Calu3 (cell line): ENCODE measurements around the gene EXD3. TPM values are rescaled to one million over a fixed set of nuclear protein-coding genes. Genes with fewer than 3 reads are reported as not detected.
A peak's percentile ranks its signal among the peaks of the same experiment; 100 is the strongest.
"Not testable (repeated sequence)": the region's sequence is repeated elsewhere in the genome, so short reads cannot be mapped to it uniquely, and the experiment has no call there.

Experiments
- BruUV-seq: library from RNA; stranded (reverse); fragments of 400-500 nt; replicated peaks from 2 replicates; lab custom pipeline; 2021; lab: Mats Ljungman, UMichigan
- CTCF ChIA-PET: fragments of 300-600 bp; sonication (Branson Sonifier 250); formaldehyde crosslinking; loops from one replicate; lab custom pipeline; 2022; ENCODE audit warnings: antibody characterized with exemption; lab: Charles Lee
- DNase-seq: peaks from one replicate; pipeline ENCODE4 v3.0.0; 2022
- H3K27ac Mint-ChIP-seq: one replicate; pipeline ENCODE4 v1.8.0; 2022; ENCODE audit warnings: mixed read lengths; ENCODE audit not compliant: unreplicated experiment
- H3K27me3 Mint-ChIP-seq: one replicate; pipeline ENCODE4 v1.8.0; 2022; ENCODE audit warnings: mixed read lengths; ENCODE audit not compliant: unreplicated experiment
- H3K36me3 Mint-ChIP-seq: one replicate; pipeline ENCODE4 v1.8.0; 2022; ENCODE audit warnings: mild to moderate bottlenecking, moderate library complexity, mixed read lengths; ENCODE audit not compliant: insufficient read depth, unreplicated experiment
- H3K4me1 Mint-ChIP-seq: one replicate; pipeline ENCODE4 v1.8.0; 2022; ENCODE audit warnings: mild to moderate bottlenecking, low read depth, mixed read lengths; ENCODE audit not compliant: unreplicated experiment
- H3K4me3 Mint-ChIP-seq: one replicate; pipeline ENCODE4 v1.8.0; 2022; ENCODE audit warnings: mild to moderate bottlenecking, low read depth, moderate library complexity, mixed read lengths; ENCODE audit not compliant: unreplicated experiment
- H3K9me3 Mint-ChIP-seq: one replicate; pipeline ENCODE4 v1.8.0; 2022; ENCODE audit warnings: low read depth, mixed read lengths; ENCODE audit not compliant: unreplicated experiment
- intact Hi-C: fragments of 100-400 bp; cut with micrococcal nuclease; formaldehyde crosslinking; loops from one replicate; pipeline ENCODE4 v1.10.0; 2022; ENCODE audit not compliant: unreplicated experiment
- total RNA-seq: library from RNA; stranded (reverse); gene quantifications from 2 replicates; pipeline ENCODE4 v1.2.3, GENCODE V29; 2022
- TF ChIP-seq, protein P1 (sequence below): fragments of 200-600 bp; IDR thresholded peaks from one replicate; pipeline ENCODE4 v1.8.0; 2022; ENCODE audit warnings: antibody characterized with exemption; ENCODE audit not compliant: unreplicated experiment

The EXD3 gene
- total RNA-seq, 1 experiment from 2014 or later = 13.2 TPM

DNA sequence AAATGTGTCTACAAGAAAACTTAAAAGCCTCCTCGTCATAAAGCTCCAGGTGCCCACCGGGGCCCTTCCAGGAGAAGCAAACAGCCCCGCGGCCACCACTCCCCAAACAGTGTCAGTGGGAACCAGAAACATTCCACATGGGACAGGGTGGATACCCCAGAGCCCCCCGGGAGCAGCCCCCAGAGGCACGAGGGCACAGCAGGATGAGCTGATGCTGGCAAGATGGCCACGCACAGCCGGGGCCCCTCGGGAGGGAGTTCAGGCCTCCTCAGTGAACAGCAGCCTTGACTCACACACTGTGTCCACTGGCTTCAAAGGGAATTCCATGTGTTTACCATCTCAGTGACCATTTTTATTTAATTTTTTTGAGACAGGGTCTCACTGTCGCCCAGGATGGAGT is 10.5 kb downstream of the EXD3 start:
- TF ChIP-seq, protein P1, sequence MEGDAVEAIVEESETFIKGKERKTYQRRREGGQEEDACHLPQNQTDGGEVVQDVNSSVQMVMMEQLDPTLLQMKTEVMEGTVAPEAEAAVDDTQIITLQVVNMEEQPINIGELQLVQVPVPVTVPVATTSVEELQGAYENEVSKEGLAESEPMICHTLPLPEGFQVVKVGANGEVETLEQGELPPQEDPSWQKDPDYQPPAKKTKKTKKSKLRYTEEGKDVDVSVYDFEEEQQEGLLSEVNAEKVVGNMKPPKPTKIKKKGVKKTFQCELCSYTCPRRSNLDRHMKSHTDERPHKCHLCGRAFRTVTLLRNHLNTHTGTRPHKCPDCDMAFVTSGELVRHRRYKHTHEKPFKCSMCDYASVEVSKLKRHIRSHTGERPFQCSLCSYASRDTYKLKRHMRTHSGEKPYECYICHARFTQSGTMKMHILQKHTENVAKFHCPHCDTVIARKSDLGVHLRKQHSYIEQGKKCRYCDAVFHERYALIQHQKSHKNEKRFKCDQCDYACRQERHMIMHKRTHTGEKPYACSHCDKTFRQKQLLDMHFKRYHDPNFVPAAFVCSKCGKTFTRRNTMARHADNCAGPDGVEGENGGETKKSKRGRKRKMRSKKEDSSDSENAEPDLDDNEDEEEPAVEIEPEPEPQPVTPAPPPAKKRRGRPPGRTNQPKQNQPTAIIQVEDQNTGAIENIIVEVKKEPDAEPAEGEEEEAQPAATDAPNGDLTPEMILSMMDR = no peak
- H3K27ac Mint-ChIP-seq = no peak overlapping the region
- CTCF ChIA-PET = interaction anchor here (1.7 kb wide), 1 partner anchor 11 kb away, joined by 8 read pairs; the partner anchor contains the start of genes EXD3 and NOXA1
- H3K27me3 Mint-ChIP-seq = no peaks in the 10 kb centered on the region
- no TSS peak for BruUV-seq
- no peak overlapping the region for H3K4me3 Mint-ChIP-seq
- H3K36me3 Mint-ChIP-seq = peaks cover 13% of the 10 kb centered on the region
- no peak for DNase-seq
- H3K4me1 Mint-ChIP-seq = no peaks in the 10 kb centered on the region
- no peaks in the 10 kb centered on the region for H3K9me3 Mint-ChIP-seq
- intact Hi-C loops = loop anchor here (10.0 kb wide), 1 partner anchor 118 kb away; no protein-coding TSS in a partner anchor

DNA sequence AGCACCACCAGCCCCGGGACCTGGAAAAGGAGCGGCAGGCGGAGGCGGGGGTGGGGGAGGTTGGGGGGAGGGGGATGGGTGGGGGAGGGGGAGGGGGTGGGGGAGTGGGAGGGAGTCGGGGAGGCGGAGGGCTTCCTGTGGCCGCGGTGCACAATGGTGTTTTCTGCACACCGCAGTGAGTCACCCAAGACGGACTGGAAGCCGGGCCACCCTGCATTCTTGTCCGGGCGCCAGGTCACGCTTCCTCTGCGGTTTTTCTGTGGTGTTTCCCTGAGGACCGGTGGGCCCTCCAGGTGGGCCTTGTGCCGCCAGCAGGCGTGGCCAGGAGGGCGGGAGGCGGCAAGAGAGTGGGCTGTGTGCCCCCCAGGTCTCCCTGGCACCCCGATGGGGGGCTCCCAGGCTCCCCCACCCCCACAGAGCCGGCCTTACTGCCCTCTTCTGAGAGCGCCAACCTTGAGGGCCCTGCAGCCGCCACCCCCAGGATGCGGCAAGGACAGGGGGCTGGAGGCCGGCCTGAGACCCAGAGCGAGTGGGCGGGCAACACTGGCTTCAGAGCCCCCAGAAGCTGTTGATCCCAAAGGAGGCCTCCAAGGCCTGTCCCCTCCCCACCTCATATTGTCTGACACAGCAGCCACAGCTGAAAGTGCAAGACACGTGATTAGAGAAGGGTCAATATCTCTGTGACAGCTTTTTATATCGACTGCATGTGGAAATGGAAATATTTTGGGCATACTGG is 11.1 kb downstream of the EXD3 start:
- DNase-seq = peak; percentile 86
- H3K9me3 Mint-ChIP-seq = no peaks in the 10 kb centered on the region
- H3K27ac Mint-ChIP-seq = no peak overlapping the region
- TF ChIP-seq, protein P1 = no peak
- no peaks in the 10 kb centered on the region for H3K4me1 Mint-ChIP-seq
- BruUV-seq = no TSS peak
- CTCF ChIA-PET = interaction anchor here (1.7 kb wide), 1 partner anchor 11 kb away, joined by 8 read pairs; the partner anchor contains the start of genes EXD3 and NOXA1
- intact Hi-C loops = loop anchor here (10.0 kb wide), 1 partner anchor 117 kb away; no protein-coding TSS in a partner anchor
- H3K27me3 Mint-ChIP-seq = no peaks in the 10 kb centered on the region
- H3K4me3 Mint-ChIP-seq = peak overlapping the region; percentile 49
- peaks cover 13% of the 10 kb centered on the region for H3K36me3 Mint-ChIP-seq

DNA sequence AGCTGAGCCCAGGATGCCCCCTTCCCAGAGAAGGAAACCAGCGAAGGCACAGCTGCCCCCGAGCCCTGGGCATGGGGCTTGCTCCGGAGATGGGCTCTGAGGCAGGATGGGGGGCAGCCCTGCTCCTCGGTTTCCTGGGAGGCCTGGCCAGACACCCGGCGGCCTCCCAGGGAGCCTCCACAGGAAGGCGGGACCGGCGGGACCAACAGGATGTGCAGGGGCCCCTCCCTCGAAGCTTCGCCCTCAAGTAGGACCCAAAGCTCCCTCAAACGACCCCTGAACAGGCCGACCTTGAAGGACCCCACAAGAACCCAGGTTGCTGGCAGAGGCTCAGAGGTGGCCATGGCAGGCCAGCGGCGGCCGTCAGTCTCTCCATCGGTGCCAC is 11.7 kb downstream of the EXD3 start:
- Mint-ChIP-seq H3K9me3 (no peaks in the 10 kb centered on the region), H3K4me3 (peak overlapping the region; percentile 49), H3K27me3 (no peaks in the 10 kb centered on the region), H3K36me3 (peaks cover 13% of the 10 kb centered on the region), H3K27ac (no peak overlapping the region), H3K4me1 (peaks cover under 1% of the 10 kb centered on the region)
- peak; percentile 16 for DNase-seq
- TF ChIP-seq, protein P1 = no peak
- BruUV-seq = no TSS peak
- intact Hi-C loops = loop anchor here (10.0 kb wide), 1 partner anchor 116 kb away; no protein-coding TSS in a partner anchor
- CTCF ChIA-PET = interaction anchor here (1.7 kb wide), 1 partner anchor 12 kb away, joined by 8 read pairs; the partner anchor contains the start of genes EXD3 and NOXA1

DNA sequence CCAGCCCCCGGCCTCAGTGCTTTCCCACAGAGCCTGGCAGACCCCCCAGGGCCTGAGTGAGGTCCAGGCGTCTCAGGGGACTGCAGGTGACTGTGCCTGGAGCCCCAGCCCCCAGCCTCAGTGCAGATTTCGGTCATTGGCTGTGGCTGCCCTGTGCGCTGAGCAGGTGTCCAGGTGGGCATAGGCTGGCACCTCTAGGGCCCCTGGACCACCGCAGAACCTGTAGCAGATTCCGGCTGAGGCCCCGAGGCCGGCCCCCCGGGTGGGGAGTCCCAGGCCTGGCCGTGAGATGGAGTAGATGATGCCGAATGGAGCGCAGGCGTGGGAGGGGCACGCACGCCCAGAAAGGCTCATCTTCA is 12.1 kb downstream of the EXD3 start:
- CTCF ChIA-PET = no interaction called here
- Mint-ChIP-seq H3K27me3 (no peaks in the 10 kb centered on the region), H3K4me3 (peak overlapping the region; percentile 49), H3K4me1 (peaks cover 5% of the 10 kb centered on the region), H3K27ac (no peak overlapping the region), H3K9me3 (no peaks in the 10 kb centered on the region), H3K36me3 (peaks cover 17% of the 10 kb centered on the region)
- DNase-seq = no peak
- BruUV-seq = no TSS peak
- intact Hi-C loops = loop anchor here (10.0 kb wide), 1 partner anchor 116 kb away; no protein-coding TSS in a partner anchor
- TF ChIP-seq, protein P1 = no peak

DNA sequence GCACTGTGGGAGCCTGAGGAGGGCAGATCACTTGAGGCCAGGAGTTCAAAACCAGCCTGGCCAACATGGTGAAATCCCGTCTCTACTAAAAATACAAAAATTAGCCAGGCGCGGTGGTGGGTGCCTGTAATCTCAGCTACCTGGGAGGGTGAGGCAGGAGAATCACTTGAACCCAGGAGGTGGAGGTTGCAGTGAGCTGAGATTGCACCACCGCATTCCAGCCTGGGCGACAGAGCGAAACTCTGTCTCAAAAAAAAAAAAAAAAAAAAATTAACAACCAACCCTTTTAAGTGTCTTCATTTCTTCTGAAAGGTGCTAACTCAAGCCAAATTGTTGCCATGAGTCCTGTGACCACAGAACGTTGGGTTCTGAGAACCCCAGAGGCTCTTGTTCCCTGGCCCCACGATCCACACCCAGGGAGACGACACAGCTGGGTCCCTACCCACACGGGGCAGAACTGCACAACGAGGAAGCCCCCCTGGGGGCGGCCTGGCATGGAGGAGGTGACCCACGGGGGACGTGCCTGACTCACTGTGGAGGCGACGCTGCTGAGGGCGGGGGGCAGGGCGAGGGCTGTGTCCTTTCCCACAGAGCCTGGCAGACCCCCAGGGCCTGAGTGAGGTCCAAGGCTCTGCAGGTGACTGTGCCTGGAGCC is 12.6 kb downstream of the EXD3 start:
- BruUV-seq, H3K4me3 Mint-ChIP-seq, H3K27me3 Mint-ChIP-seq, CTCF ChIA-PET, H3K9me3 Mint-ChIP-seq, H3K27ac Mint-ChIP-seq, H3K4me1 Mint-ChIP-seq, DNase-seq: not testable (repeated sequence)
- peaks cover 22% of the 10 kb centered on the region for H3K36me3 Mint-ChIP-seq
- intact Hi-C loops = loop anchor here (10.0 kb wide), 1 partner anchor 116 kb away; no protein-coding TSS in a partner anchor
